HL-60 (cell line): Measurements from ENCODE around the gene CSNK1G1.

Experiments used
- DNase-seq, 2 experiments: peaks; one replicate each; pipeline ENCODE4 v3.0.0-alpha.2; 2010 to 2020; ENCODE audit warnings: low read depth in 1 of 2, low spot score in 1 of 2
- H3K27ac ChIP-seq: fragments of 250-450 bp; sonication (Bioruptor Pico); replicated peaks from 2 replicates; pipeline ENCODE4 v1.5.1; 2020; ENCODE audit warnings: mild to moderate bottlenecking, moderate library complexity
- H3K27me3 ChIP-seq: fragments of 250-450 bp; sonication (Bioruptor Pico); 2 replicates; pipeline ENCODE4 v1.5.1; 2021; ENCODE audit warnings: mild to moderate bottlenecking, moderate library complexity; ENCODE audit not compliant: insufficient read depth, poor library complexity, severe bottlenecking
- H3K4me3 ChIP-seq: replicated peaks from 2 replicates; pipeline ENCODE4 v1.5.1; 2011; ENCODE audit warnings: mild to moderate bottlenecking, control low read depth, low read length; ENCODE audit not compliant: insufficient read depth
- CTCF ChIP-seq: IDR thresholded peaks from one replicate; pipeline ENCODE4 v1.5.1; 2011; ENCODE audit warnings: low read length, control low read depth, inconsistent platforms; ENCODE audit not compliant: insufficient read depth
- GABPA ChIP-seq: IDR thresholded peaks from 2 replicates; pipeline ENCODE4 v1.6.1; 2012; ENCODE audit warnings: low read depth
- POLR2AphosphoS5 ChIP-seq: IDR thresholded peaks from 2 replicates; pipeline ENCODE4 v1.6.1; 2012; ENCODE audit warnings: low read depth
- REST ChIP-seq: IDR thresholded peaks from 2 replicates; pipeline ENCODE4 v1.6.1; 2012; ENCODE audit warnings: low read depth; ENCODE audit not compliant: insufficient replicate concordance
- SPI1 ChIP-seq: IDR thresholded peaks from 2 replicates; pipeline ENCODE4 v1.6.1; 2012; ENCODE audit warnings: low read depth, mild to moderate bottlenecking, borderline replicate concordance

Gene CSNK1G1

GRCh38 chr15:64311566-64311965, 44.4 kb downstream of the CSNK1G1 start:
- no peak for DNase-seq
- no peak overlapping the region for H3K27ac ChIP-seq
- H3K27me3 ChIP-seq: no peaks in the 10 kb centered on the region
- no peak overlapping the region for H3K4me3 ChIP-seq
- no peak for TF ChIP-seq POLR2AphosphoS5
- TF ChIP-seq REST: no peak
- no peak for TF ChIP-seq SPI1
- no peak for TF ChIP-seq GABPA
- no peak for TF ChIP-seq CTCF

- DNase-seq: no peak
- no peak overlapping the region for H3K4me3 ChIP-seq
- TF ChIP-seq GABPA: no peak
- no peak for TF ChIP-seq SPI1
- TF ChIP-seq CTCF: no peak
- TF ChIP-seq POLR2AphosphoS5: no peak
- no peak for TF ChIP-seq REST
- no peak overlapping the region for H3K27ac ChIP-seq
- H3K27me3 ChIP-seq: no peaks in the 10 kb centered on the region
These were observed 45.9 kb downstream of the CSNK1G1 start for GRCh38 chr15:64310036-64310435.

GRCh38 chr15:64305261-64305660, 50.7 kb downstream of the CSNK1G1 start:
- Histone ChIP-seq H3K27ac (no peak overlapping the region), H3K4me3 (no peak overlapping the region), H3K27me3 (no peaks in the 10 kb centered on the region)
- no peak for DNase-seq
- TF ChIP-seq CTCF (no peak), POLR2AphosphoS5 (no peak), SPI1 (no peak)

- DNase-seq: no peak
- Histone ChIP-seq H3K4me3 (no peak overlapping the region), H3K27ac (no peak overlapping the region), H3K27me3 (no peaks in the 10 kb centered on the region)
- TF ChIP-seq REST (no peak), SPI1 (no peak), CTCF (no peak), GABPA (no peak), POLR2AphosphoS5 (no peak)
These were observed 66.4 kb downstream of the CSNK1G1 start for GRCh38 chr15:64289550-64289949.
